NCI-H226 (cell line): ENCODE measurements around the gene SLC16A1.
"Not testable (repeated sequence)": the region's sequence is repeated elsewhere in the genome, so short reads cannot be mapped to it uniquely, and the experiment has no call there.

Experiments
- DNase-seq: peaks from one replicate; pipeline ENCODE4 v3.0.0-alpha.2; 2015

Gene SLC16A1

GRCh38 chr1:112955773-112956543, at the start of gene SLC16A1:
TSS of gene SLC16A1 (minus strand) at chr1:112956196. CDS start at chr1:112929308, 26,888 bp downstream.
- peak; percentile 93 for DNase-seq

- no peak for DNase-seq
Measured at GRCh38 chr1:113003751-113004690, 48.0 kb upstream of the SLC16A1 start.

GRCh38 chr1:113002297-113002696, 46.3 kb upstream of the SLC16A1 start:
- DNase-seq: no peak

GRCh38 chr1:112998592-112999235, 42.7 kb upstream of the SLC16A1 start:
- peak; percentile 100 for DNase-seq

- peak; percentile 25 for DNase-seq
Measured at GRCh38 chr1:112997781-112998180, 41.8 kb upstream of the SLC16A1 start.

- peak; percentile 43 for DNase-seq
Measured at GRCh38 chr1:112995890-112996289, 39.9 kb upstream of the SLC16A1 start.

GRCh38 chr1:112995021-112995420, 39.0 kb upstream of the SLC16A1 start:
- not testable (repeated sequence) for DNase-seq

GRCh38 chr1:112992780-112993179, 36.8 kb upstream of the SLC16A1 start:
- no peak for DNase-seq

- peak; percentile 20 for DNase-seq
Measured at GRCh38 chr1:112991402-112992120, 35.6 kb upstream of the SLC16A1 start.

GRCh38 chr1:112990271-112990670, 34.3 kb upstream of the SLC16A1 start:
- DNase-seq: no peak

- no peak for DNase-seq
Measured at GRCh38 chr1:112988367-112988766, 32.4 kb upstream of the SLC16A1 start.

- no peak for DNase-seq
Measured at GRCh38 chr1:112985123-112985522, 29.1 kb upstream of the SLC16A1 start.

GRCh38 chr1:112983537-112984131, 27.6 kb upstream of the SLC16A1 start:
- DNase-seq: no peak

GRCh38 chr1:112982853-112983536, 27.0 kb upstream of the SLC16A1 start:
- no peak for DNase-seq

GRCh38 chr1:112982328-112982727, 26.3 kb upstream of the SLC16A1 start:
- DNase-seq: no peak

GRCh38 chr1:112981834-112982233, 25.8 kb upstream of the SLC16A1 start:
- not testable (repeated sequence) for DNase-seq

GRCh38 chr1:112981426-112981825, 25.4 kb upstream of the SLC16A1 start:
- no peak for DNase-seq

GRCh38 chr1:112975336-112975735, 19.3 kb upstream of the SLC16A1 start:
- peak; percentile 59 for DNase-seq

- DNase-seq: no peak
Measured at GRCh38 chr1:112974646-112975045, 18.6 kb upstream of the SLC16A1 start.

GRCh38 chr1:112973788-112974187, 17.8 kb upstream of the SLC16A1 start:
- DNase-seq: no peak

GRCh38 chr1:112971006-112971405, 15.0 kb upstream of the SLC16A1 start:
- DNase-seq: peak; percentile 43
